Ishikawa (cell line): Measurements from ENCODE around the gene MLLT1.

Experiments
- EGR1 ChIP-seq: IDR thresholded peaks from 2 replicates; pipeline ENCODE4 v1.6.1; 2012
- NFIC ChIP-seq: IDR thresholded peaks from 2 replicates; pipeline ENCODE4 v1.6.1; 2012
- TAF1 ChIP-seq: IDR thresholded peaks from 2 replicates; pipeline ENCODE4 v1.6.1; 2012; ENCODE audit warnings: low read depth, mild to moderate bottlenecking

- TF ChIP-seq TAF1 (no peak), EGR1 (no peak), NFIC (no peak)
These were observed 47.0 kb upstream of the MLLT1 start for GRCh38 chr19:6326815-6327214.
